ENCODE results near the gene PCBP2.

Gene PCBP2

GRCh38 chr12:53493610-53494391, 41.9 kb downstream of the PCBP2 start:
- no peak for DNase-seq (ENCODE audit: low read depth in 2 of 2)

- DNase-seq (ENCODE audit: low read depth in 2 of 2), result no peak
Observed at GRCh38 chr12:53495903-53496751, 44.2 kb downstream of the PCBP2 start.

GRCh38 chr12:53496752-53497032, 44.8 kb downstream of the PCBP2 start:
- no peak for DNase-seq (ENCODE audit: low read depth in 2 of 2)

GRCh38 chr12:53497461-53497860, 45.6 kb downstream of the PCBP2 start:
- no peak for DNase-seq (ENCODE audit: low read depth in 2 of 2)

- DNase-seq (ENCODE audit: low read depth in 2 of 2), result no peak
Observed at GRCh38 chr12:53498235-53498630, 46.3 kb downstream of the PCBP2 start.

GRCh38 chr12:53499266-53500141, 47.6 kb downstream of the PCBP2 start, which contains the start of gene MAP3K12:
MAP3K12 (minus strand) TSS chr12:53499458; CDS start chr12:53487391, 12,067 bp downstream.
- DNase-seq (ENCODE audit: low read depth in 2 of 2), result peak; percentile 25 to 51

GRCh38 chr12:53500142-53500775, 48.4 kb downstream of the PCBP2 start:
- no peak for DNase-seq (ENCODE audit: low read depth in 2 of 2)

GRCh38 chr12:53500776-53501614, 49.1 kb downstream of the PCBP2 start, which contains the start of gene TARBP2:
TARBP2 (plus strand) TSS chr12:53501283; CDS start chr12:53501409, 126 bp downstream.
- peak; percentile 95 to 97 for DNase-seq (ENCODE audit: low read depth in 2 of 2)

- DNase-seq (ENCODE audit: low read depth in 2 of 2), result no peak
Observed at GRCh38 chr12:53501615-53502181, 49.8 kb downstream of the PCBP2 start.

GRCh38 chr12:53502331-53502730, 50.4 kb downstream of the PCBP2 start:
- DNase-seq (ENCODE audit: low read depth in 2 of 2), result no peak

- no peak for DNase-seq (ENCODE audit: low read depth in 2 of 2)
Observed at GRCh38 chr12:53502983-53503728, 51.3 kb downstream of the PCBP2 start.

- no peak for DNase-seq (ENCODE audit: low read depth in 2 of 2)
Observed at GRCh38 chr12:53504004-53504920, 52.4 kb downstream of the PCBP2 start.

GRCh38 chr12:53505086-53505485, 53.2 kb downstream of the PCBP2 start:
- no peak for DNase-seq (ENCODE audit: low read depth in 2 of 2)

- no peak for DNase-seq (ENCODE audit: low read depth in 2 of 2)
Observed at GRCh38 chr12:53505555-53506449, 53.9 kb downstream of the PCBP2 start.

- DNase-seq (ENCODE audit: low read depth in 2 of 2), result no peak
Observed at GRCh38 chr12:53506450-53506785, 54.5 kb downstream of the PCBP2 start.

- no peak for DNase-seq (ENCODE audit: low read depth in 2 of 2)
Observed at GRCh38 chr12:53506881-53507602, 55.1 kb downstream of the PCBP2 start, which contains the start of gene NPFF. NPFF (minus strand) TSS chr12:53507484; CDS start chr12:53507474, 10 bp downstream.

GRCh38 chr12:53507603-53507885, 55.6 kb downstream of the PCBP2 start:
- DNase-seq (ENCODE audit: low read depth in 2 of 2), result no peak

Data from stimulated activated CD4-positive, alpha-beta T cell treated with anti-CD3 and anti-CD28 coated beads, Interleukin-1b, Interleukin-23, amount 100 ng/mL, for 4 hours (primary cell).